Measurements from ENCODE around the gene TRPM2. TPM values are rescaled to one million over a fixed set of nuclear protein-coding genes. Genes with fewer than 3 reads are reported as not detected.

Gene TRPM2
- total RNA-seq, 1 experiment from 2014 or later: not detected

GRCh38 chr21:44377201-44377921 lies 23.9 kb downstream of the TRPM2 start:
- intact Hi-C loops (cut with micrococcal nuclease; ENCODE audit: unreplicated experiment): no loop called here
- H3K27ac Mint-ChIP-seq (ENCODE audit: unreplicated experiment): no peak overlapping the region
- no peaks in the 10 kb centered on the region for H3K9me3 Mint-ChIP-seq (ENCODE audit: low read depth, unreplicated experiment)
- CTCF ChIA-PET: no interaction called here
- no TSS peak for BruUV-seq (replicated peaks)
- peaks cover 77% of the 10 kb centered on the region for H3K27me3 Mint-ChIP-seq (ENCODE audit: unreplicated experiment)
- no peak for TF ChIP-seq CTCF (IDR thresholded peaks at IDR 0.05; ENCODE audit: unreplicated experiment)
- DNase-seq: no peak
- H3K4me3 Mint-ChIP-seq (ENCODE audit: low read depth, unreplicated experiment): no peak overlapping the region
- no peaks in the 10 kb centered on the region for H3K4me1 Mint-ChIP-seq (ENCODE audit: low read depth, unreplicated experiment)
- peaks cover 4% of the 10 kb centered on the region for H3K36me3 Mint-ChIP-seq (ENCODE audit: insufficient read depth, unreplicated experiment)

GRCh38 chr21:44377922-44378645 lies 24.7 kb downstream of the TRPM2 start:
- peaks cover 4% of the 10 kb centered on the region for H3K36me3 Mint-ChIP-seq (ENCODE audit: insufficient read depth, unreplicated experiment)
- DNase-seq: no peak
- intact Hi-C loops (cut with micrococcal nuclease; ENCODE audit: unreplicated experiment): no loop called here
- no peaks in the 10 kb centered on the region for H3K4me1 Mint-ChIP-seq (ENCODE audit: low read depth, unreplicated experiment)
- H3K4me3 Mint-ChIP-seq (ENCODE audit: low read depth, unreplicated experiment): no peak overlapping the region
- H3K9me3 Mint-ChIP-seq (ENCODE audit: low read depth, unreplicated experiment): no peaks in the 10 kb centered on the region
- BruUV-seq (replicated peaks): no TSS peak
- no peak for TF ChIP-seq CTCF (IDR thresholded peaks at IDR 0.05; ENCODE audit: unreplicated experiment)
- peaks cover 70% of the 10 kb centered on the region for H3K27me3 Mint-ChIP-seq (ENCODE audit: unreplicated experiment)
- CTCF ChIA-PET: interaction anchor here (0.6 kb wide), 1 partner anchor 202 kb away, joined by 5 read pairs; the partner anchor contains the start of gene KRTAP10-5
- H3K27ac Mint-ChIP-seq (ENCODE audit: unreplicated experiment): no peak overlapping the region

GRCh38 chr21:44378646-44379514 lies 25.5 kb downstream of the TRPM2 start:
- CTCF ChIA-PET: interaction anchor here (0.6 kb wide), 1 partner anchor 201 kb away, joined by 5 read pairs; the partner anchor contains the start of gene KRTAP10-5
- Mint-ChIP-seq H3K4me1 (ENCODE audit: low read depth, unreplicated experiment) (no peaks in the 10 kb centered on the region), H3K36me3 (ENCODE audit: insufficient read depth, unreplicated experiment) (peaks cover 4% of the 10 kb centered on the region), H3K9me3 (ENCODE audit: low read depth, unreplicated experiment) (no peaks in the 10 kb centered on the region), H3K27ac (ENCODE audit: unreplicated experiment) (no peak overlapping the region), H3K27me3 (ENCODE audit: unreplicated experiment) (peaks cover 63% of the 10 kb centered on the region), H3K4me3 (ENCODE audit: low read depth, unreplicated experiment) (no peak overlapping the region)
- intact Hi-C loops (cut with micrococcal nuclease; ENCODE audit: unreplicated experiment): no loop called here
- BruUV-seq (replicated peaks): no TSS peak
- no peak for DNase-seq
- TF ChIP-seq CTCF (IDR thresholded peaks at IDR 0.05; ENCODE audit: unreplicated experiment): no peak

- BruUV-seq (replicated peaks): no TSS peak
- intact Hi-C loops (cut with micrococcal nuclease; ENCODE audit: unreplicated experiment): no loop called here
- Mint-ChIP-seq H3K27ac (ENCODE audit: unreplicated experiment) (no peak overlapping the region), H3K4me1 (ENCODE audit: low read depth, unreplicated experiment) (no peaks in the 10 kb centered on the region), H3K36me3 (ENCODE audit: insufficient read depth, unreplicated experiment) (peaks cover 4% of the 10 kb centered on the region), H3K9me3 (ENCODE audit: low read depth, unreplicated experiment) (no peaks in the 10 kb centered on the region), H3K4me3 (ENCODE audit: low read depth, unreplicated experiment) (no peak overlapping the region), H3K27me3 (ENCODE audit: unreplicated experiment) (peaks cover 63% of the 10 kb centered on the region)
- no peak for TF ChIP-seq CTCF (IDR thresholded peaks at IDR 0.05; ENCODE audit: unreplicated experiment)
- no peak for DNase-seq
- CTCF ChIA-PET: no interaction called here
These were observed 26.1 kb downstream of the TRPM2 start for GRCh38 chr21:44379515-44379848.
